ENCODE data around the gene ZNHIT2.

DNA sequence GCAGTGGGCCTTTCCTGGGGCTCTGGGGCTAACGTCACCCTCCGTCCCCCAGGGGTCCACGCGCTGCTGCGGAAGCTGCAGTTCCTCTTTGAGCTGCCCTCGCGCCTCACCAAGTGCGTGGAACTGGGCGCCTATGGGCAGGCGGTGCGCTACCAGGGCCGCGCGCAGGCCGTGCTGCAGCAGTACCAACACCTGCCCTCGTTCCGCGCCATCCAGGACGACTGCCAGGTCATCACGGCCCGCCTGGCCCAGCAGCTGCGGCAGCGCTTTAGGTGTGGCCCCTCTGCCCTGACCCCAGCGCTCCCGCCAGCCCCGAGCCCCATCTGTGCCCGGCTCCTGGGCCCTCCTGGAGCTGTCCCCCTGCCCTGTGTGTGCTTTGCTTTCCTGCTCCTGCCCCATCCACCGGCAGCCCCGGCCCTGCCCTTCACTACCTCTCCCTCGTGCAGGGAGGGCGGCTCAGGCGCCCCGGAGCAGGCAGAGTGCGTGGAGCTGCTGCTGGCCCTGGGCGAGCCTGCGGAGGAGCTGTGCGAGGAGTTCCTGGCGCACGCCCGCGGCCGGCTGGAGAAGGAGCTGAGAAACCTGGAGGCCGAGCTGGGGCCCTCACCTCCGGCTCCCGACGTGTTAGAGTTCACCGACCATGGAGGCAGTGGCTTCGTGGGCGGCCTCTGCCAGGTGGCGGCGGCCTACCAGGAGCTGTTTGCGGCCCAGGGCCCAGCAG is 9.6 kb downstream of the ZNHIT2 start:
- TF ChIP-seq, protein P1, sequence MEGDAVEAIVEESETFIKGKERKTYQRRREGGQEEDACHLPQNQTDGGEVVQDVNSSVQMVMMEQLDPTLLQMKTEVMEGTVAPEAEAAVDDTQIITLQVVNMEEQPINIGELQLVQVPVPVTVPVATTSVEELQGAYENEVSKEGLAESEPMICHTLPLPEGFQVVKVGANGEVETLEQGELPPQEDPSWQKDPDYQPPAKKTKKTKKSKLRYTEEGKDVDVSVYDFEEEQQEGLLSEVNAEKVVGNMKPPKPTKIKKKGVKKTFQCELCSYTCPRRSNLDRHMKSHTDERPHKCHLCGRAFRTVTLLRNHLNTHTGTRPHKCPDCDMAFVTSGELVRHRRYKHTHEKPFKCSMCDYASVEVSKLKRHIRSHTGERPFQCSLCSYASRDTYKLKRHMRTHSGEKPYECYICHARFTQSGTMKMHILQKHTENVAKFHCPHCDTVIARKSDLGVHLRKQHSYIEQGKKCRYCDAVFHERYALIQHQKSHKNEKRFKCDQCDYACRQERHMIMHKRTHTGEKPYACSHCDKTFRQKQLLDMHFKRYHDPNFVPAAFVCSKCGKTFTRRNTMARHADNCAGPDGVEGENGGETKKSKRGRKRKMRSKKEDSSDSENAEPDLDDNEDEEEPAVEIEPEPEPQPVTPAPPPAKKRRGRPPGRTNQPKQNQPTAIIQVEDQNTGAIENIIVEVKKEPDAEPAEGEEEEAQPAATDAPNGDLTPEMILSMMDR (IDR thresholded peaks at IDR 0.05): no peak
- no peak for TF ChIP-seq POLR2A (IDR thresholded peaks at IDR 0.05)

Measured in heart left ventricle (tissue), 13 donors.